Parathyroid adenoma (tissue), 2 donors: ENCODE results near the gene GC.
"Not testable (repeated sequence)": the region's sequence is repeated elsewhere in the genome, so short reads cannot be mapped to it uniquely, and the experiment has no call there.

Experiments used
- H2AFZ ChIP-seq: fragments of 300-600 bp; sonication (generic); one replicate; pipeline ENCODE4 v1.7.0; 2017; ENCODE audit warnings: antibody characterized with exemption, mild to moderate bottlenecking
- H3K27ac ChIP-seq: fragments of 300-600 bp; sonication (generic); one replicate; pipeline ENCODE4 v1.7.0; 2017
- H3K27me3 ChIP-seq: fragments of 300-600 bp; sonication (generic); one replicate; pipeline ENCODE4 v1.7.0; 2017; ENCODE audit warnings: low read length; ENCODE audit not compliant: control insufficient read depth, insufficient read depth
- H3K36me3 ChIP-seq: fragments of 300-600 bp; sonication (generic); one replicate; pipeline ENCODE4 v1.7.0; 2017; ENCODE audit warnings: low read length; ENCODE audit not compliant: control insufficient read depth, insufficient read depth
- H3K4me1 ChIP-seq: fragments of 300-600 bp; sonication (generic); one replicate; pipeline ENCODE4 v1.7.0; 2017; ENCODE audit warnings: control low read depth
- H3K4me2 ChIP-seq: fragments of 300-600 bp; sonication (generic); one replicate; pipeline ENCODE4 v1.7.0; 2017; ENCODE audit warnings: low read length
- H3K4me3 ChIP-seq: fragments of 300-600 bp; sonication (generic); one replicate; pipeline ENCODE4 v1.7.0; 2017; ENCODE audit warnings: low read depth, low read length
- H3K79me2 ChIP-seq: fragments of 300-600 bp; sonication (generic); one replicate; pipeline ENCODE4 v1.7.0; 2017; ENCODE audit warnings: control low read depth
- H3K9ac ChIP-seq: fragments of 300-600 bp; sonication (generic); one replicate; pipeline ENCODE4 v1.7.0; 2017; ENCODE audit warnings: mild to moderate bottlenecking
- H3K9me3 ChIP-seq: fragments of 300-600 bp; sonication (generic); one replicate; pipeline ENCODE4 v1.7.0; 2017; ENCODE audit warnings: low read length; ENCODE audit not compliant: control insufficient read depth
- CTCF ChIP-seq: fragments of 300-600 bp; sonication (generic); IDR thresholded peaks from one replicate; pipeline ENCODE4 v1.7.0; 2017; ENCODE audit warnings: antibody characterized with exemption, mild to moderate bottlenecking
- donor health status: primary hyperparathyroidism.

Gene GC

DNA sequence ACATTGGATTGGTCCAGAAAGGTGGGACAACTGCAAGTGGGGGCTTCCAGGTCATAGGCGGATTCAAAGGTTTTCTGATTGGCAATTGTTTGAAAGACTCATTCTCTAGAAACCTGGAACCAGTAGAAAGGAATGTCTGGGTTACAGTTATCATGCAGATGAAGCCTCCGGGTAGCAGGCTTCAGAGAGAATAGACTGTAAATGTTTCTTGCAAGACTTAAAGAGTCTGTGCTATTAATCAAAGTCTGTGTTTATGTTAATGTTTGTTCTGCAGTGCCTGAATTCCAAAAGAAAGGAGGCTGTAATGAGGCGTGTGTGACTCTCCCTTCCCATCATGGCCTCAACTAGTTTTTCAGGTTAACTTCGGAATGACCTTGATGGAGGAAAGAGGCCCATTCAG, 43.9 kb upstream of the GC start:
- no peaks in the 10 kb centered on the region for H3K27me3 ChIP-seq
- H3K27ac ChIP-seq, result no peak overlapping the region
- H3K9me3 ChIP-seq, result no peaks in the 10 kb centered on the region
- H3K4me2 ChIP-seq, result no peak overlapping the region
- no peak for TF ChIP-seq CTCF
- no peaks in the 10 kb centered on the region for H3K4me1 ChIP-seq
- no peaks in the 10 kb centered on the region for H3K36me3 ChIP-seq
- no peak overlapping the region for H3K4me3 ChIP-seq
- H3K9ac ChIP-seq, result no peak overlapping the region
- H2AFZ ChIP-seq, result no peak overlapping the region
- no peaks in the 10 kb centered on the region for H3K79me2 ChIP-seq

DNA sequence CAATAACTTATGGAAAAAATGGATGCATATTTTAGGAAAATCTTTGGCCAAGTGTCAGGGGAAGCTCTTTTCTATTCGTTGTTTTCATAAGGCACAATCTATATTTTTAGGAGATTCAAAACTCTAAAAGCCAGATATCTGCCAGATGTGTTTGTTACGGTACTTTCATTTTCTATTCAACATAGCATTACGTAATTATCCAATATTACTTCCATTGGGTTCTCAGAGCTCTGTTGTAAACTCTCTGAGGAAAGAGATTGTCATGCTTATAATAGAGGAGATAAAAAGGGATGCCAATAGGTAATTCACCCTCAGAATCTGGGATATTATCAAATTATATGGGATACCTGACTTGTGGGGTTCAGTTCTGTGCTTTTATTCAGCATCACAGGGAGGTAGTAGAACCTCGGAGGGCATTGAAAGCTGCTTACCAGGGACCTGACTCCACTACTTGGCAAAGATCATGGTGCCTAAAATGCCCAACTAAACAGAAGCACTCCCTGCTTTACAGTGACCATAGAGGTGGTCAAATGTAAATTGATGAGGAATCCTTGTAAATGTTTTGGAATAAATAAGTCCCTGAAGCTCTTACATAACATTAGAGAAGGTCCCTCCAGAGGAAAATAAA, 32.9 kb upstream of the GC start:
- no peak overlapping the region for H2AFZ ChIP-seq
- H3K36me3 ChIP-seq, result no peaks in the 10 kb centered on the region
- no peak overlapping the region for H3K4me2 ChIP-seq
- H3K27me3 ChIP-seq, result no peaks in the 10 kb centered on the region
- TF ChIP-seq CTCF, result no peak
- no peak overlapping the region for H3K27ac ChIP-seq
- H3K79me2 ChIP-seq, result no peaks in the 10 kb centered on the region
- no peaks in the 10 kb centered on the region for H3K9me3 ChIP-seq
- no peak overlapping the region for H3K9ac ChIP-seq
- H3K4me1 ChIP-seq, result no peaks in the 10 kb centered on the region
- H3K4me3 ChIP-seq, result no peak overlapping the region

- H3K4me3 ChIP-seq, result no peak overlapping the region
- H3K9ac ChIP-seq, result no peak overlapping the region
- H2AFZ ChIP-seq, result no peak overlapping the region
- H3K27me3 ChIP-seq, result no peaks in the 10 kb centered on the region
- no peaks in the 10 kb centered on the region for H3K9me3 ChIP-seq
- no peak overlapping the region for H3K4me2 ChIP-seq
- no peaks in the 10 kb centered on the region for H3K4me1 ChIP-seq
- no peaks in the 10 kb centered on the region for H3K79me2 ChIP-seq
- no peak for TF ChIP-seq CTCF
- H3K27ac ChIP-seq, result no peak overlapping the region
- H3K36me3 ChIP-seq, result no peaks in the 10 kb centered on the region
Observed at GRCh38 chr4:71814433-71814832, 30.6 kb upstream of the GC start.

GRCh38 chr4:71809805-71810204, 25.9 kb upstream of the GC start:
- not testable (repeated sequence) for H3K9ac ChIP-seq, H3K4me3 ChIP-seq, H3K4me2 ChIP-seq, H3K79me2 ChIP-seq, H3K9me3 ChIP-seq, H3K27ac ChIP-seq, H3K4me1 ChIP-seq, H3K27me3 ChIP-seq, H3K36me3 ChIP-seq, H2AFZ ChIP-seq

DNA sequence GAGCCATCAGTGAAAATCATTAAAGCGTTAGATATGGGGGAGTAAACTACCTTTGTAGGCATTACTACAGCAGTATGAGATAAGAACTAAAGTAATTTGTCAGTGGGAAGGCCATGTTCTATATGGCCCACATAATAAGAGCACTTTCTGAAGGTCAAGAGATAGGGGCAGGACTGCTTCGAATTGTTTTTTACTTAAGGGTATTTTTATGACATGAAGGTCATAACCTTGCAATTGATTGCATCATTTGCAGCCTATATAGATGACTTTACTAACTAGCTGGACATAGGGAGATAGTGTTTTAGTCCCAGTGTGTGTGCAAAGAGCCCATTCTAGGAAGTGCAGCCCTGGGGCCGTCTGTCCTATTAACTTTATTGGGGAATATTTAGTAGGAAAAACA, 23.6 kb upstream of the GC start:
- H3K79me2 ChIP-seq, result no peaks in the 10 kb centered on the region
- no peaks in the 10 kb centered on the region for H3K36me3 ChIP-seq
- H3K4me3 ChIP-seq, result no peak overlapping the region
- no peak overlapping the region for H3K27ac ChIP-seq
- H2AFZ ChIP-seq, result no peak overlapping the region
- no peaks in the 10 kb centered on the region for H3K4me1 ChIP-seq
- TF ChIP-seq CTCF, result no peak
- no peak overlapping the region for H3K9ac ChIP-seq
- H3K9me3 ChIP-seq, result no peaks in the 10 kb centered on the region
- no peaks in the 10 kb centered on the region for H3K27me3 ChIP-seq
- no peak overlapping the region for H3K4me2 ChIP-seq

GRCh38 chr4:71805230-71805629, 21.4 kb upstream of the GC start:
- H3K4me1 ChIP-seq, result not testable (repeated sequence)

DNA sequence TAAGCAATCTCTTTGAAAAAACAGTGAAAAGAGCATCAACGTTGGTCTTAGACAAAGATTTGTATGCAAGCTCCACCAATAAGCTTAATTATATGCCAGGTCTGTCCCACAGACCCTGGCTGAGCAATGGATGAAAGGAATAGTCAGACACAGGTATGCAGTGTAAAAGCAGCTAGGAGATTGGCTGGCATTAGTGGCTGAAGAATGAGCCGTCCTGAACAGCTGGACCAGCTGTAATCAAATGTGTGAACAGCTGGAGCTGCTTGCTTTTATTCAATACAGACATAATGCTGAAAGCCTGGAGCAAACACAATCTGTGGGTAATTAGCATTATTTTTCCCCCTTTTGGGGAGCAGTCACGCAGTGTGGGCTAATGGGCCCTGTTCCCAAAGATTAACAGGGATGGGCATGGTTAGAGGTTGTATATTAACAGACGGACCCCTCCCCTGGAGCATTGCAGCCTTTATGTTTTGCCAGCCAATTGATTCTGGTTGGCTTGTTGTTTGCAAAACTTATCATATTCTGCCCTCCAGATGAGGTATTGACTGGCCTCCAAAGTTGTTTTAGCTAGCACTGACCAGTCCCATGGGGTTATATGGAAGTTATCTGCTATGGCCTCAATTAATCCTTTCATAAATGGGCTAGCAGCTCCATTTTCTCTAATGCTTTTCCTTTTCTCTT, 20.3 kb upstream of the GC start:
- H2AFZ ChIP-seq, H3K27me3 ChIP-seq, H3K27ac ChIP-seq, H3K36me3 ChIP-seq, H3K4me3 ChIP-seq, H3K79me2 ChIP-seq, H3K9ac ChIP-seq, H3K9me3 ChIP-seq, H3K4me2 ChIP-seq, H3K4me1 ChIP-seq: not testable (repeated sequence)

More at GRCh38 chr4:71805230-71805629, 21.4 kb upstream of the GC start:
- not testable (repeated sequence) for H3K9ac ChIP-seq, H3K36me3 ChIP-seq, H2AFZ ChIP-seq, H3K9me3 ChIP-seq, H3K27me3 ChIP-seq, H3K79me2 ChIP-seq, H3K27ac ChIP-seq, H3K4me3 ChIP-seq, H3K4me2 ChIP-seq
